ENCODE measurements around the gene PRR22. TPM values are rescaled to one million over a fixed set of nuclear protein-coding genes. Genes with fewer than 3 reads are reported as not detected.

PRR22 gene
- total and polyA plus RNA-seq, 9 of the 15 experiments (the other 6 are each of a cell fraction or from before 2014, with no cell fraction given), result 0.03 to 12.0 (median 2.0) TPM; not detected in 1

- TF ChIP-seq ETV6 (IDR thresholded peaks at IDR 0.05; ENCODE audit: borderline replicate concordance in 1 of 2, low read depth in 2 of 2, low read length in 1 of 2) (no peak), ETV6 (CRISPR knock-in tag; IDR thresholded peaks at IDR 0.05; ENCODE audit: borderline replicate concordance) (no peak), CTBP1 (IDR thresholded peaks at IDR 0.05; ENCODE audit: borderline replicate concordance) (no peak), MTA2 (IDR thresholded peaks at IDR 0.05; ENCODE audit: low read depth) (no peak), TSHZ1 (CRISPR knock-in tag; IDR thresholded peaks at IDR 0.05) (no peak), DIDO1 (tag; IDR thresholded peaks at IDR 0.05; ENCODE audit: low read depth) (no peak)
Observed at GRCh38 chr19:5782945-5783919, 1.3 kb downstream of the PRR22 start (continued).

Data from K562 (cell line).